Kidney (tissue), 14 donors: Measurements from ENCODE around the gene ARMS2. TPM values are rescaled to one million over a fixed set of nuclear protein-coding genes. Genes with fewer than 3 reads are reported as not detected.

Source experiments
- DNase-seq, 5 donors: peaks; one replicate each; pipeline ENCODE4 v3.0.0-alpha.2; 2013 to 2020
- FAIRE-seq: peaks from 2 replicates; lab custom pipeline; 2012; peaks lifted over from hg19 to GRCh38; lab: Jason Lieb, UNC
- H3K27ac ChIP-seq, 2 donors: one replicate each; pipeline ENCODE4 v1.7.0; 2013; ENCODE audit warnings: low read depth in 2 of 2, low read length in 2 of 2, inconsistent platforms in 1 of 2
- H3K27me3 ChIP-seq: one replicate; pipeline ENCODE4 v1.7.1; 2013; ENCODE audit warnings: low read length, inconsistent platforms; ENCODE audit not compliant: control insufficient read depth, insufficient read depth
- H3K36me3 ChIP-seq, 3 donors: one replicate each; pipeline versions ENCODE4 v1.7.0 to v1.7.1; 2013; ENCODE audit warnings: low read length in 3 of 3, control low read depth in 1 of 3, inconsistent platforms in 1 of 3; ENCODE audit not compliant: insufficient read depth in 3 of 3, control insufficient read depth in 2 of 3
- H3K4me1 ChIP-seq, 3 donors: one replicate each; pipeline versions ENCODE4 v1.7.0 to v1.7.1; 2013; ENCODE audit warnings: low read length in 3 of 3, inconsistent platforms in 1 of 3, low read depth in 1 of 3; ENCODE audit not compliant: control insufficient read depth in 2 of 3, insufficient read depth in 2 of 3
- H3K4me3 ChIP-seq, 3 donors: one replicate each; pipeline versions ENCODE4 v1.7.0 to v1.8.1; 2013; ENCODE audit warnings: low read length in 3 of 3, control low read depth in 1 of 3, inconsistent platforms in 1 of 3
- H3K9ac ChIP-seq, 3 donors: one replicate each; pipeline versions ENCODE4 v1.7.0 to v1.7.1; 2013; ENCODE audit warnings: low read length in 3 of 3, control low read depth in 1 of 3, inconsistent platforms in 1 of 3
- H3K9me3 ChIP-seq, 3 donors: one replicate each; pipeline versions ENCODE4 v1.7.0 to v1.7.1; 2013; ENCODE audit warnings: low read length in 3 of 3, control low read depth in 1 of 3, inconsistent platforms in 1 of 3; ENCODE audit not compliant: control insufficient read depth in 2 of 3, insufficient read depth in 1 of 3
- intact Hi-C: fragments of 100-400 bp; cut with DNase I; formaldehyde crosslinking; loops from one replicate; pipeline ENCODE4 v1.11.1; 2022
- polyA plus RNA-seq: library from polyadenylated mRNA; stranded (reverse); fragments of 350-450 nt; fragmentation: Illumina TruSeq; extraction: RNeasy Lipid Tissue Mini Kit (QIAGEN cat#74804); gene quantifications from one replicate; pipeline ENCODE4 v1.2.3, GENCODE V29; 2014; ENCODE audit warnings: low read depth, low replicate concordance; ENCODE audit not compliant: insufficient read depth
- total RNA-seq: library from RNA; stranded (reverse); fragmentation: NEBNext Ultra II Directional; extraction: Animal tissue kit (Norgen Biotek cat#: 25700); gene quantifications from one replicate; pipeline ENCODE4 v1.2.1, GENCODE V29; 2021
- TF ChIP-seq, protein P1 (sequence below): IDR thresholded peaks from 3 replicates; pipeline ENCODE4 v1.5.1; 2012; ENCODE audit warnings: mild to moderate bottlenecking, moderate library complexity, borderline replicate concordance; ENCODE audit not compliant: insufficient read depth; ENCODE audit errors: extremely low read depth
- donor health status: control.
- donor health status: control.
- donor health status: control.
- donor health status: control.
- donor health status: control.
- donor health status: DM: yes; HTN: yes; CAD: no.
- donor health status: Normal renal cell carcinoma (clear cell type).

The ARMS2 gene
- total and polyA plus RNA-seq, 2 donors from 2014 or later, result not detected

- peaks cover 2 to 36% (median 13%) of the 10 kb centered on the region in 3 donors for H3K36me3 ChIP-seq
- H3K27ac ChIP-seq, result no peak overlapping the region
- no peak overlapping the region for H3K9ac ChIP-seq
- H3K9me3 ChIP-seq, result no peaks in the 10 kb centered on the region
- TF ChIP-seq, protein P1, sequence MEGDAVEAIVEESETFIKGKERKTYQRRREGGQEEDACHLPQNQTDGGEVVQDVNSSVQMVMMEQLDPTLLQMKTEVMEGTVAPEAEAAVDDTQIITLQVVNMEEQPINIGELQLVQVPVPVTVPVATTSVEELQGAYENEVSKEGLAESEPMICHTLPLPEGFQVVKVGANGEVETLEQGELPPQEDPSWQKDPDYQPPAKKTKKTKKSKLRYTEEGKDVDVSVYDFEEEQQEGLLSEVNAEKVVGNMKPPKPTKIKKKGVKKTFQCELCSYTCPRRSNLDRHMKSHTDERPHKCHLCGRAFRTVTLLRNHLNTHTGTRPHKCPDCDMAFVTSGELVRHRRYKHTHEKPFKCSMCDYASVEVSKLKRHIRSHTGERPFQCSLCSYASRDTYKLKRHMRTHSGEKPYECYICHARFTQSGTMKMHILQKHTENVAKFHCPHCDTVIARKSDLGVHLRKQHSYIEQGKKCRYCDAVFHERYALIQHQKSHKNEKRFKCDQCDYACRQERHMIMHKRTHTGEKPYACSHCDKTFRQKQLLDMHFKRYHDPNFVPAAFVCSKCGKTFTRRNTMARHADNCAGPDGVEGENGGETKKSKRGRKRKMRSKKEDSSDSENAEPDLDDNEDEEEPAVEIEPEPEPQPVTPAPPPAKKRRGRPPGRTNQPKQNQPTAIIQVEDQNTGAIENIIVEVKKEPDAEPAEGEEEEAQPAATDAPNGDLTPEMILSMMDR, result no peak
- intact Hi-C loops, result no loop called here
- H3K4me3 ChIP-seq, result no peak overlapping the region
- FAIRE-seq, result no peak
- H3K27me3 ChIP-seq, result no peaks in the 10 kb centered on the region
- no peaks in the 10 kb centered on the region for H3K4me1 ChIP-seq
- no peak for DNase-seq
Observed at GRCh38 chr10:122417667-122418066, 36.8 kb upstream of the ARMS2 start.

- Histone ChIP-seq H3K27me3 (no peaks in the 10 kb centered on the region), H3K27ac (no peak overlapping the region), H3K36me3 (peaks cover 0 to 28% (median 11%) of the 10 kb centered on the region in 3 donors), H3K9ac (no peak overlapping the region), H3K9me3 (no peaks in the 10 kb centered on the region), H3K4me3 (no peak overlapping the region), H3K4me1 (no peaks in the 10 kb centered on the region)
- intact Hi-C loops, result no loop called here
- DNase-seq, result no peak
- TF ChIP-seq, protein P1, result no peak
- no peak for FAIRE-seq
Observed at GRCh38 chr10:122419016-122419415, 35.4 kb upstream of the ARMS2 start.

GRCh38 chr10:122419876-122420623 is 34.4 kb upstream of the ARMS2 start:
- H3K9me3 ChIP-seq, result no peaks in the 10 kb centered on the region
- no peak overlapping the region for H3K27ac ChIP-seq
- DNase-seq (no peak), FAIRE-seq (no peak)
- intact Hi-C loops, result no loop called here
- no peaks in the 10 kb centered on the region for H3K27me3 ChIP-seq
- H3K4me3 ChIP-seq, result no peak overlapping the region
- TF ChIP-seq, protein P1, result no peak
- no peak overlapping the region for H3K9ac ChIP-seq
- peaks cover 0 to 32% (median 12%) of the 10 kb centered on the region in 3 donors for H3K36me3 ChIP-seq
- no peaks in the 10 kb centered on the region for H3K4me1 ChIP-seq
